AG10803 (cell line): ENCODE measurements around the gene SARS1.

ENCODE experiments used
- DNase-seq: peaks from one replicate; pipeline ENCODE4 v3.0.0; 2010; ENCODE audit warnings: low read depth
- H3K4me3 ChIP-seq: 2 replicates; pipeline ENCODE4 v1.5.1; 2011; ENCODE audit warnings: mild to moderate bottlenecking, low read length, control low read depth
- CTCF ChIP-seq: conservative IDR thresholded peaks from 2 replicates; pipeline ENCODE4 v1.5.1; 2011; ENCODE audit warnings: mild to moderate bottlenecking, low read length, control low read depth, inconsistent platforms

SARS1 gene

GRCh38 chr1:109192433-109192832, 21.3 kb upstream of the SARS1 start:
- no peak for DNase-seq
- no peak for TF ChIP-seq CTCF

GRCh38 chr1:109193653-109194590, 19.8 kb upstream of the SARS1 start:
- TF ChIP-seq CTCF = peak; percentile 64
- no peak for DNase-seq
- H3K4me3 ChIP-seq = no peak overlapping the region

More at GRCh38 chr1:109192433-109192832, 21.3 kb upstream of the SARS1 start:
- no peak overlapping the region for H3K4me3 ChIP-seq

- TF ChIP-seq CTCF = no peak
- no peak overlapping the region for H3K4me3 ChIP-seq
- peak; percentile 99 for DNase-seq
Observed at GRCh38 chr1:109197158-109198042, 16.3 kb upstream of the SARS1 start.

- no peak overlapping the region for H3K4me3 ChIP-seq
- TF ChIP-seq CTCF = no peak
- DNase-seq = peak; percentile 89
Observed at GRCh38 chr1:109198043-109198695, 15.5 kb upstream of the SARS1 start.

GRCh38 chr1:109198745-109199144, 15.0 kb upstream of the SARS1 start:
- no peak overlapping the region for H3K4me3 ChIP-seq
- no peak for TF ChIP-seq CTCF
- no peak for DNase-seq

- no peak overlapping the region for H3K4me3 ChIP-seq
- no peak for TF ChIP-seq CTCF
- no peak for DNase-seq
Observed at GRCh38 chr1:109199710-109200109, 14.0 kb upstream of the SARS1 start.
